HEK293 (cell line): ENCODE measurements around the gene RPL10.

Source experiments
- CTCF ChIA-PET: fragments of 350-600 bp; formaldehyde crosslinking; extraction: SDS; loops from one replicate; lab custom pipeline; 2021; ENCODE audit warnings: antibody characterized with exemption; lab: Yijun Ruan, JAX
- POLR2A ChIA-PET: fragments of 300-600 bp; formaldehyde crosslinking; extraction: SDS; loops from one replicate; lab custom pipeline; 2020; ENCODE audit warnings: antibody characterized with exemption, inconsistent platforms; lab: Yijun Ruan, JAX
- H3K27ac ChIP-seq: fragments of 200-500 bp; sonication (Bioruptor generic); 2 replicates; pipeline ENCODE4 v1.5.1; 2014; ENCODE audit warnings: low read depth, low read length, control low read depth, inconsistent platforms; ENCODE audit errors: extremely low read depth
- H3K36me3 ChIP-seq, 2 experiments: fragments of 200-500 bp in 1 of 2; sonication (Bioruptor generic) in 1 of 2; 1 replicate in 1 of 2; 2 replicates in 1 of 2; pipeline ENCODE4 v1.5.1; 2014 to 2017; ENCODE audit warnings: inconsistent platforms in 2 of 2, low read length in 2 of 2; ENCODE audit not compliant: control insufficient read depth in 2 of 2, insufficient read depth in 1 of 2
- H3K4me1 ChIP-seq: fragments of 200-500 bp; sonication (Bioruptor generic); 2 replicates; pipeline ENCODE4 v1.5.1; 2014; ENCODE audit warnings: mild to moderate bottlenecking, low read length, inconsistent platforms; ENCODE audit not compliant: control insufficient read depth, insufficient read depth
- H3K4me3 ChIP-seq: 2 replicates; pipeline ENCODE4 v1.5.1; 2011; ENCODE audit warnings: low read depth, mild to moderate bottlenecking, control low read depth, low read length, moderate library complexity
- H3K9me3 ChIP-seq: fragments of 200-500 bp; sonication (Bioruptor generic); 2 replicates; pipeline ENCODE4 v1.5.1; 2014; ENCODE audit warnings: low read depth, low read length, inconsistent platforms; ENCODE audit not compliant: control insufficient read depth, insufficient read depth
- HOXD13 ChIP-seq: sonication (generic); formaldehyde crosslinking; IDR thresholded peaks from 2 replicates; pipeline ENCODE4 v1.8.0; 2022; ENCODE audit warnings: missing genetic modification reagents, borderline replicate concordance
- KLF8 ChIP-seq: fragments of 450-650 bp; formaldehyde crosslinking; IDR thresholded peaks from 2 replicates; pipeline ENCODE4 v1.5.1; 2016; ENCODE audit warnings: missing biosample characterization, missing genetic modification characterization
- KLF9 ChIP-seq: fragments of 450-650 bp; formaldehyde crosslinking; IDR thresholded peaks from 2 replicates; pipeline ENCODE4 v1.5.1; 2016; ENCODE audit warnings: missing biosample characterization, missing genetic modification characterization, low read depth
- MYNN ChIP-seq: fragments of 450-650 bp; formaldehyde crosslinking; IDR thresholded peaks from 2 replicates; pipeline ENCODE4 v1.5.1; 2016; ENCODE audit warnings: missing biosample characterization, missing genetic modification characterization, borderline replicate concordance
- SALL2 ChIP-seq: fragments of 450-650 bp; formaldehyde crosslinking; IDR thresholded peaks from 2 replicates; pipeline ENCODE4 v1.5.0; 2017; ENCODE audit warnings: missing biosample characterization, mild to moderate bottlenecking, missing genetic modification characterization, borderline replicate concordance
- ZBTB48 ChIP-seq: fragments of 450-650 bp; formaldehyde crosslinking; IDR thresholded peaks from 2 replicates; pipeline ENCODE4 v1.5.1; 2016; ENCODE audit warnings: missing biosample characterization, missing genetic modification characterization
- ZNF140 ChIP-seq: fragments of 450-650 bp; formaldehyde crosslinking; IDR thresholded peaks from 2 replicates; pipeline ENCODE4 v1.5.1; 2016; ENCODE audit warnings: missing biosample characterization, missing genetic modification characterization
- ZNF211 ChIP-seq: fragments of 450-650 bp; formaldehyde crosslinking; IDR thresholded peaks from 2 replicates; pipeline ENCODE4 v1.5.1; 2016; ENCODE audit warnings: low read depth, missing biosample characterization, missing genetic modification characterization
- ZNF214 ChIP-seq: fragments of 450-650 bp; formaldehyde crosslinking; IDR thresholded peaks from 2 replicates; pipeline ENCODE4 v1.5.1; 2017; ENCODE audit warnings: missing biosample characterization, mild to moderate bottlenecking, missing genetic modification characterization, borderline replicate concordance
- ZNF221 ChIP-seq: fragments of 450-650 bp; formaldehyde crosslinking; IDR thresholded peaks from 2 replicates; pipeline ENCODE4 v1.5.1; 2017; ENCODE audit warnings: missing biosample characterization, missing genetic modification characterization, borderline replicate concordance
- ZNF239 ChIP-seq: fragments of 450-650 bp; formaldehyde crosslinking; IDR thresholded peaks from 2 replicates; pipeline ENCODE4 v1.5.1; 2016; ENCODE audit warnings: missing biosample characterization, missing genetic modification characterization
- ZNF404 ChIP-seq: fragments of 450-650 bp; formaldehyde crosslinking; IDR thresholded peaks from 2 replicates; pipeline ENCODE4 v1.5.1; 2017; ENCODE audit warnings: missing biosample characterization, missing genetic modification characterization
- ZNF529 ChIP-seq: fragments of 450-650 bp; formaldehyde crosslinking; IDR thresholded peaks from 2 replicates; pipeline ENCODE4 v1.5.1; 2017; ENCODE audit warnings: missing genetic modification characterization, missing biosample characterization; ENCODE audit not compliant: insufficient replicate concordance
- ZNF544 ChIP-seq: fragments of 450-650 bp; formaldehyde crosslinking; IDR thresholded peaks from 2 replicates; pipeline ENCODE4 v1.5.0; 2017; ENCODE audit warnings: missing biosample characterization, missing genetic modification characterization
- ZNF596 ChIP-seq: fragments of 450-650 bp; IDR thresholded peaks from 2 replicates; pipeline ENCODE4 v1.5.0; 2018; ENCODE audit warnings: missing biosample characterization, mild to moderate bottlenecking, missing genetic modification characterization, moderate library complexity
- ZNF600 ChIP-seq: fragments of 450-650 bp; formaldehyde crosslinking; IDR thresholded peaks from 2 replicates; pipeline ENCODE4 v1.5.1; 2016; ENCODE audit warnings: missing biosample characterization, missing genetic modification characterization
- TF ChIP-seq, protein P1 (sequence below): fragments of 450-650 bp; formaldehyde crosslinking; IDR thresholded peaks from 2 replicates; pipeline ENCODE4 v1.5.1; 2017; ENCODE audit warnings: missing biosample characterization, missing genetic modification characterization
- TF ChIP-seq, protein P2 (sequence below): fragments of 450-650 bp; formaldehyde crosslinking; IDR thresholded peaks from 2 replicates; pipeline ENCODE4 v1.5.1; 2017; ENCODE audit warnings: missing biosample characterization, missing genetic modification characterization
- TF ChIP-seq, protein P3 (sequence below): fragments of 450-650 bp; IDR thresholded peaks from 2 replicates; pipeline ENCODE4 v1.5.1; 2018; ENCODE audit warnings: missing biosample characterization, missing genetic modification characterization
- TF ChIP-seq, protein P4 (sequence below): fragments of 450-650 bp; formaldehyde crosslinking; IDR thresholded peaks from 2 replicates; pipeline ENCODE4 v1.5.1; 2016; ENCODE audit warnings: missing biosample characterization, missing genetic modification characterization
- TF ChIP-seq, protein P5 (sequence below): IDR thresholded peaks from 2 replicates; pipeline ENCODE4 v1.6.1; 2011; ENCODE audit warnings: mild to moderate bottlenecking, low read depth, low read length, borderline replicate concordance
- TF ChIP-seq, protein P6 (sequence below): fragments of 450-650 bp; formaldehyde crosslinking; IDR thresholded peaks from 2 replicates; pipeline ENCODE4 v1.5.1; 2016; ENCODE audit warnings: missing biosample characterization, missing genetic modification characterization

The RPL10 gene

DNA sequence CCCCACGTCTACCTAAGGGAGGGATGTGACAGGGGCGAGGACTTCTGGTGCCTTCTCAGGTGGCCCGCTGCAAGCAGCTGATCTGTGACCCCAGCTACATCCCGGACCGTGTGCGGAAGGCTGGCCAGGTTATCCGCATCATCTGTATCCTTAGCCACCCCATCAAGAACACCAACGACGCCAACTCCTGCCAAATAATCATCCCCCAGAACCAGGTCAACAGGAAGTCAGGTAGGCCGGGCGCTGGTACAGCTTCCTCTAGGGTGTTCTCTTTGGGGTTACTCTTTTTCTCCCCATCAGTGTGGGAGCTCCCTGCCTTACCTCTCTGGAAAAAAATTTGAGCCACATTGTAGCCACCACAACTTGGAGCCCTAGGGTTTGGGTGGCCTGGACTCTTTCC lies 43.4 kb downstream of the RPL10 start (continued):
- TF ChIP-seq, protein P1, sequence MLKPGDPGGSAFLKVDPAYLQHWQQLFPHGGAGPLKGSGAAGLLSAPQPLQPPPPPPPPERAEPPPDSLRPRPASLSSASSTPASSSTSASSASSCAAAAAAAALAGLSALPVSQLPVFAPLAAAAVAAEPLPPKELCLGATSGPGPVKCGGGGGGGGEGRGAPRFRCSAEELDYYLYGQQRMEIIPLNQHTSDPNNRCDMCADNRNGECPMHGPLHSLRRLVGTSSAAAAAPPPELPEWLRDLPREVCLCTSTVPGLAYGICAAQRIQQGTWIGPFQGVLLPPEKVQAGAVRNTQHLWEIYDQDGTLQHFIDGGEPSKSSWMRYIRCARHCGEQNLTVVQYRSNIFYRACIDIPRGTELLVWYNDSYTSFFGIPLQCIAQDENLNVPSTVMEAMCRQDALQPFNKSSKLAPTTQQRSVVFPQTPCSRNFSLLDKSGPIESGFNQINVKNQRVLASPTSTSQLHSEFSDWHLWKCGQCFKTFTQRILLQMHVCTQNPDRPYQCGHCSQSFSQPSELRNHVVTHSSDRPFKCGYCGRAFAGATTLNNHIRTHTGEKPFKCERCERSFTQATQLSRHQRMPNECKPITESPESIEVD (tag by site-specific recombination): no peak
- TF ChIP-seq ZNF221 (tag by site-specific recombination): no peak

DNA sequence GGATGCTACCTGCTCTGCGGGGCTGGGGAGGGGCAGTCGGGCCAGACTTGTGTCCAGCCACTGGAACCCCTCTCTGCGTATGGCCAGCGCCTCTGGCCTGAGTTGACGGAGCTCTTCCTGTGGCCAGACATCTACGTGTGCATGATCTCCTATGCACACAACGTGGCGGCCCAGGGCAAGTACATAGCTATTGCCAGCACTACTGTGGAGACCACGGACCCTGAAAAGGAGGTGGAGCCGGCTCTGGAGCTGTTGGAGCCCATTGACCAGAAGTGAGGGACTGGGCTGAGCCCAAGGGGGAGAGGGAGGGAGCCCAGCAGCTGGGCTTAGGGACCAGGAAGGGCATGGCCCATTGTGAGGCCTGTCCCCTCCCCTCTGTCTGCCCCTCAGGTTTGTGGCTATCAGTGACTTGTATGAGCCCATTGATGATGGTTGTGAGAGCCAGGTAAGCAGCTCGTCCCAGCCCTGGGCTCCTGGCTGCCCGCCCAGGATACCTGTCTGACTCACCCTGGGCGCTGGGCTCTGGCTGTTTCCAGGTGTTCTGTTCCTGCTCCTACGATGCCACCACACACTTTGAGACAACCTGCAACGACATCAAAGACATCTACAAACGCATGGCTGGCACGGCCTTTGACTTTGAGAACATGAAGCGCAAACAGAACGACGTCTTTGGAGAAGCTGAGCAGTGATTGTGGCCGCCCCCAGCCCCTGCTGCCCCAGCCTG lies 44.0 kb downstream of the RPL10 start:
- ChIA-PET CTCF (interaction anchor here (0.6 kb wide), 1 partner anchor 44 kb away, joined by 4 read pairs; the partner anchor contains the start of gene RPL10), POLR2A (interaction anchor here (0.6 to 3.0 kb wide), 4 partner anchors 15 to 31 kb away, joined by 3 to 13 read pairs (median 4); partner anchors contain the start of genes PLXNA3 and TAFAZZIN)
- Histone ChIP-seq H3K27ac (no peak overlapping the region), H3K4me3 (no peak overlapping the region), H3K4me1 (no peaks in the 10 kb centered on the region), H3K36me3 (peaks cover 7 to 71% of the 10 kb centered on the region in 2 experiments; a peak in 2 of 3 replicates), H3K9me3 (no peaks in the 10 kb centered on the region)
- TF ChIP-seq SALL2 (tag by site-specific recombination): no peak
- TF ChIP-seq, protein P2, sequence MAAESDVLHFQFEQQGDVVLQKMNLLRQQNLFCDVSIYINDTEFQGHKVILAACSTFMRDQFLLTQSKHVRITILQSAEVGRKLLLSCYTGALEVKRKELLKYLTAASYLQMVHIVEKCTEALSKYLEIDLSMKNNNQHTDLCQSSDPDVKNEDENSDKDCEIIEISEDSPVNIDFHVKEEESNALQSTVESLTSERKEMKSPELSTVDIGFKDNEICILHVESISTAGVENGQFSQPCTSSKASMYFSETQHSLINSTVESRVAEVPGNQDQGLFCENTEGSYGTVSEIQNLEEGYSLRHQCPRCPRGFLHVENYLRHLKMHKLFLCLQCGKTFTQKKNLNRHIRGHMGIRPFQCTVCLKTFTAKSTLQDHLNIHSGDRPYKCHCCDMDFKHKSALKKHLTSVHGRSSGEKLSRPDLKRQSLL (tag by site-specific recombination): peak; percentile 64

DNA sequence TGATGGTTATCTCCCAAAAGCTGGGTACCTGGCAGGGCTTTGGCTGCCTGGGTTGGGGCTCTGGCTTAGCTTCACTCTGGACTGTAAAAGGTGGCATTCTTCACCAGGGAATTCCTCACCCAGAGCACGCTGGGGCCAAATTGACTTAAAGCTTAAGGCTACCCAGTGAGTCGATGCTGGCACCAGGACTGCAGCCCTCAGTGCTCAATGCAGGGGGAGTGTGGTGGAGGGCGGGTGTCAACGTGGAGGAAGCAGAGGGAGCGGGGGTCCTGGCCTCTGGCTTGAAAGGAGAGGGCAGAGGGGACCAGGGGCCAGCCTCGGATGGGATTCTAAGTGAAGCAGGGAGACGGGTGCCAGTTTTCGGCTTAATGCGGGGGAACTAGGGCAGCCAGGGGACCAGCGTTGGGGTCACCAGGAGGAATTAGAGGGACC lies 45.3 kb downstream of the RPL10 start:
- ChIA-PET POLR2A (interaction anchor here (3.0 kb wide), 1 partner anchor 32 kb away, joined by 13 read pairs; the partner anchor contains the start of gene TAFAZZIN), CTCF (interaction anchor here (0.7 kb wide), 1 partner anchor 29 kb away, joined by 4 read pairs; no protein-coding TSS in a partner anchor)
- H3K4me1 ChIP-seq: no peaks in the 10 kb centered on the region
- H3K4me3 ChIP-seq: peak overlapping the region; percentile 30
- peak overlapping the region; percentile 49; the same call in 1 of the 2 replicates for H3K27ac ChIP-seq
- H3K36me3 ChIP-seq: peaks cover 11 to 79% of the 10 kb centered on the region in 2 experiments; a peak in 2 of 3 replicates
- H3K9me3 ChIP-seq: no peaks in the 10 kb centered on the region
- no peak for TF ChIP-seq ZNF404 (tag by site-specific recombination)
- TF ChIP-seq ZNF140 (tag by site-specific recombination): no peak
- no peak for TF ChIP-seq HOXD13 (CRISPR knock-in tag)
- TF ChIP-seq KLF9: no peak
- TF ChIP-seq, protein P3, sequence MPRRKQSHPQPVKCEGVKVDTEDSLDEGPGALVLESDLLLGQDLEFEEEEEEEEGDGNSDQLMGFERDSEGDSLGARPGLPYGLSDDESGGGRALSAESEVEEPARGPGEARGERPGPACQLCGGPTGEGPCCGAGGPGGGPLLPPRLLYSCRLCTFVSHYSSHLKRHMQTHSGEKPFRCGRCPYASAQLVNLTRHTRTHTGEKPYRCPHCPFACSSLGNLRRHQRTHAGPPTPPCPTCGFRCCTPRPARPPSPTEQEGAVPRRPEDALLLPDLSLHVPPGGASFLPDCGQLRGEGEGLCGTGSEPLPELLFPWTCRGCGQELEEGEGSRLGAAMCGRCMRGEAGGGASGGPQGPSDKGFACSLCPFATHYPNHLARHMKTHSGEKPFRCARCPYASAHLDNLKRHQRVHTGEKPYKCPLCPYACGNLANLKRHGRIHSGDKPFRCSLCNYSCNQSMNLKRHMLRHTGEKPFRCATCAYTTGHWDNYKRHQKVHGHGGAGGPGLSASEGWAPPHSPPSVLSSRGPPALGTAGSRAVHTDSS: no peak
- TF ChIP-seq, protein P4, sequence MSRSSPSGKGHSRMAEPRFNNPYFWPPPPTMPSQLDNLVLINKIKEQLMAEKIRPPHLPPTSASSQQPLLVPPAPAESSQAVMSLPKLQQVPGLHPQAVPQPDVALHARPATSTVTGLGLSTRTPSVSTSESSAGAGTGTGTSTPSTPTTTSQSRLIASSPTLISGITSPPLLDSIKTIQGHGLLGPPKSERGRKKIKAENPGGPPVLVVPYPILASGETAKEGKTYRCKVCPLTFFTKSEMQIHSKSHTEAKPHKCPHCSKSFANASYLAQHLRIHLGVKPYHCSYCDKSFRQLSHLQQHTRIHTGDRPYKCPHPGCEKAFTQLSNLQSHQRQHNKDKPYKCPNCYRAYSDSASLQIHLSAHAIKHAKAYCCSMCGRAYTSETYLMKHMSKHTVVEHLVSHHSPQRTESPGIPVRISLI (tag by site-specific recombination): no peak
- TF ChIP-seq MYNN: no peak
- TF ChIP-seq, protein P5, sequence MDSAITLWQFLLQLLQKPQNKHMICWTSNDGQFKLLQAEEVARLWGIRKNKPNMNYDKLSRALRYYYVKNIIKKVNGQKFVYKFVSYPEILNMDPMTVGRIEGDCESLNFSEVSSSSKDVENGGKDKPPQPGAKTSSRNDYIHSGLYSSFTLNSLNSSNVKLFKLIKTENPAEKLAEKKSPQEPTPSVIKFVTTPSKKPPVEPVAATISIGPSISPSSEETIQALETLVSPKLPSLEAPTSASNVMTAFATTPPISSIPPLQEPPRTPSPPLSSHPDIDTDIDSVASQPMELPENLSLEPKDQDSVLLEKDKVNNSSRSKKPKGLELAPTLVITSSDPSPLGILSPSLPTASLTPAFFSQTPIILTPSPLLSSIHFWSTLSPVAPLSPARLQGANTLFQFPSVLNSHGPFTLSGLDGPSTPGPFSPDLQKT: no peak
- TF ChIP-seq ZNF596 (tag by site-specific recombination): no peak
- TF ChIP-seq, protein P6, sequence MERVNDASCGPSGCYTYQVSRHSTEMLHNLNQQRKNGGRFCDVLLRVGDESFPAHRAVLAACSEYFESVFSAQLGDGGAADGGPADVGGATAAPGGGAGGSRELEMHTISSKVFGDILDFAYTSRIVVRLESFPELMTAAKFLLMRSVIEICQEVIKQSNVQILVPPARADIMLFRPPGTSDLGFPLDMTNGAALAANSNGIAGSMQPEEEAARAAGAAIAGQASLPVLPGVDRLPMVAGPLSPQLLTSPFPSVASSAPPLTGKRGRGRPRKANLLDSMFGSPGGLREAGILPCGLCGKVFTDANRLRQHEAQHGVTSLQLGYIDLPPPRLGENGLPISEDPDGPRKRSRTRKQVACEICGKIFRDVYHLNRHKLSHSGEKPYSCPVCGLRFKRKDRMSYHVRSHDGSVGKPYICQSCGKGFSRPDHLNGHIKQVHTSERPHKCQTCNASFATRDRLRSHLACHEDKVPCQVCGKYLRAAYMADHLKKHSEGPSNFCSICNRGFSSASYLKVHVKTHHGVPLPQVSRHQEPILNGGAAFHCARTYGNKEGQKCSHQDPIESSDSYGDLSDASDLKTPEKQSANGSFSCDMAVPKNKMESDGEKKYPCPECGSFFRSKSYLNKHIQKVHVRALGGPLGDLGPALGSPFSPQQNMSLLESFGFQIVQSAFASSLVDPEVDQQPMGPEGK: peak; percentile 46; the same call in 1 of the 2 replicates
- no peak for TF ChIP-seq ZNF211
- 0 out of 2 replicates have a peak, but pooled peaks have one; percentile 18 for TF ChIP-seq KLF8 (tag by site-specific recombination)
- 0 out of 2 replicates have a peak, but pooled peaks have one; percentile 26 for TF ChIP-seq ZNF600
- TF ChIP-seq ZNF239 (tag by site-specific recombination): no peak
- TF ChIP-seq ZBTB48 (tag by site-specific recombination): no peak
- TF ChIP-seq ZNF214 (tag by site-specific recombination): no peak
- no peak for TF ChIP-seq ZNF529 (tag by site-specific recombination)
- no peak for TF ChIP-seq ZNF544 (tag by site-specific recombination)
